Measurements from ENCODE around the gene REC114. TPM values are rescaled to one million over a fixed set of nuclear protein-coding genes. Genes with fewer than 3 reads are reported as not detected.

REC114 gene
- total RNA-seq, 1 donor from 2014 or later = not detected

GRCh38 chr15:73467758-73468157, 24.8 kb downstream of the REC114 start:
- intact Hi-C loops (cut with DNase I) = no loop called here
- no peaks in the 10 kb centered on the region for H3K27me3 ChIP-seq
- no peaks in the 10 kb centered on the region for H3K4me1 ChIP-seq
- H3K9me3 ChIP-seq = no peaks in the 10 kb centered on the region
- no peak overlapping the region for H3K27ac ChIP-seq
- no peak overlapping the region for H3K4me3 ChIP-seq
- no peaks in the 10 kb centered on the region for H3K36me3 ChIP-seq
- no peak for DNase-seq (ENCODE audit: low spot score in 2 of 2)
- no peak for TF ChIP-seq CTCF (IDR thresholded peaks at IDR 0.05)

DNA sequence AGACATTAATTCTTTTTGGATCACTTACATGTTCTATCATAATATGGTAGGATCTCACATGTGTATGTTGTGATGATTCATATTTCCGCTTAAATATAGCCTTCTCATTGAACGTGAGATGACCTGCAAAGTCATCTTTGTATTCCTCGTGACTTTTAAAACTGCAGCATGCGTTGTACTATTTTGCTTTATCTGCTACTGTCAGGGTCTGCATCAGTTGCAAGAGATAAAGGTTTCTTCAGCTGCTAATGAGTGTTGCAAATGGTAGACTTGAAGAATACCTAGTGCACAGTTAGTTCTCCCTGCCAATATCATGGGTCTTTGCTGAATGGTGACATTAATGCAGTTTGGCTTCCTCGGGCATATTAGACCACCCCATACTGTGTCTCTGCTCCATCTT, 31.8 kb downstream of the REC114 start:
- TF ChIP-seq CTCF (IDR thresholded peaks at IDR 0.05) = no peak
- Histone ChIP-seq H3K4me1 (no peaks in the 10 kb centered on the region), H3K27ac (no peak overlapping the region), H3K27me3 (no peaks in the 10 kb centered on the region), H3K4me3 (no peak overlapping the region), H3K9me3 (no peaks in the 10 kb centered on the region), H3K36me3 (no peaks in the 10 kb centered on the region)
- intact Hi-C loops (cut with DNase I) = no loop called here
- no peak for DNase-seq (ENCODE audit: low spot score in 2 of 2)

- TF ChIP-seq CTCF (IDR thresholded peaks at IDR 0.05) = no peak
- no peaks in the 10 kb centered on the region for H3K9me3 ChIP-seq
- H3K4me3 ChIP-seq = no peak overlapping the region
- H3K4me1 ChIP-seq = no peaks in the 10 kb centered on the region
- no peak for DNase-seq (ENCODE audit: low spot score in 2 of 2)
- no peaks in the 10 kb centered on the region for H3K36me3 ChIP-seq
- no peak overlapping the region for H3K27ac ChIP-seq
- no peaks in the 10 kb centered on the region for H3K27me3 ChIP-seq
- intact Hi-C loops (cut with DNase I) = no loop called here
These were observed 33.8 kb downstream of the REC114 start for GRCh38 chr15:73476704-73477216.

DNA sequence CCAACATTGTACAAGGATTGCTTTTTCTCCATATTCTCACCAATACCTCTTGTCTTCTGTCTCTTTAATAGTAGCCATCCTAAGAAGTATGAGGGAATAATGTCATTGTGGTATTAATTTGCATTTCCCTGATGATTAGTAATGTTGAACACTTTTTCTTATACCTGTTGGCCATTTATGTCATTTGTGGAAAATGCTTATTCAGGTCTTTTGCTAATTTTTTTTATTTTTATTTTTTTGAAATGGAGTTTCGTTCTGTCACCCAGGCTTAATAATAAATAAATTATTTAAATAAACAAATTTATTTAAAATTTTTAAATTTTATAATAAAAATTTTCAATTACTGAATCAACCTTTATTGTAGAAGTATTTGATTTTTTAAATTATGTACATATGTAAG, 37.1 kb downstream of the REC114 start:
- Histone ChIP-seq H3K36me3 (no peaks in the 10 kb centered on the region), H3K27me3 (no peaks in the 10 kb centered on the region), H3K4me1 (no peaks in the 10 kb centered on the region), H3K4me3 (no peak overlapping the region), H3K9me3 (no peaks in the 10 kb centered on the region), H3K27ac (no peak overlapping the region)
- no peak for TF ChIP-seq CTCF (IDR thresholded peaks at IDR 0.05)
- intact Hi-C loops (cut with DNase I) = no loop called here
- no peak for DNase-seq (ENCODE audit: low spot score in 2 of 2)

DNA sequence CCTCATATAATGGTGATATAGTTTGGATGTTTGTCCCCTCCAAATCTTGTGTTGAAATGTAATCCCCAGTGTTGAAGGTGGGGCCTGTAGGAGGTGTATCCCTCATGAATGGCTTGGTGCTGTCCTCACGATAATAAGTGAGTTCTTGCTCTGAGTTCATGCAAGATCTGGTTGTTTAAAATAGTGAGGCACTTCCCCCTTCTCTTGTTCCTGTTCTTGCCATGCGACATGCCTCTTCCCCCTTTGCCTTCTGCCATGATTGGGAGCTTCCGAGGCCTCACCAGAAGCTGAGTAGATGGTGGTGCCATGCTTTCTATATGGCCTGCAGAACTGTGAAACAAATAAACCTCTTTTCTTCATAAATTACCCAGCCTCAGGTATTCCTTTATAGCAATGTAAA, 39.2 kb downstream of the REC114 start:
- DNase-seq (ENCODE audit: low spot score in 2 of 2) = no peak
- H3K27me3 ChIP-seq = no peaks in the 10 kb centered on the region
- no peaks in the 10 kb centered on the region for H3K36me3 ChIP-seq
- H3K27ac ChIP-seq = no peak overlapping the region
- H3K4me3 ChIP-seq = no peak overlapping the region
- no peaks in the 10 kb centered on the region for H3K9me3 ChIP-seq
- intact Hi-C loops (cut with DNase I) = no loop called here
- no peaks in the 10 kb centered on the region for H3K4me1 ChIP-seq
- no peak for TF ChIP-seq CTCF (IDR thresholded peaks at IDR 0.05)

DNA sequence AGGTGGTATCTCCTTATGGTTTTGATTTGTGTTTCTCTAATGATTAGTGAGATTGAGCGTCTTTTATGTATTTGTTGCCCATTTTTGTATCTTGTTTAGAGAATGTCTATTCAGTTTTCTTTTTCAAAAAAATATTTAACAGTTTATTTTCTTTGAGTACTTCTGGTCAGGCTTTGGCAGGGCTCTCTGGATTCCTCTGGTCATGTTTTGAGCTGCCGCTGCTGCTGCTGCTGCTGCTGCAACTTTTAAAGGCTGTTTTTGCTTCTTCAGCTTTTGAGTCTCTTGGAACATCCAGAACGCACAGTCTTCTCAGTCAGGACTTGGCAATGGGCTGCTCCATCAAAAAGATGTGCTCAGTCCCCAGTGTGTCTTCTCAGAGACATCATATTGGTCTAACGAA, 40.1 kb downstream of the REC114 start:
- intact Hi-C loops (cut with DNase I) = no loop called here
- Histone ChIP-seq H3K27me3 (no peaks in the 10 kb centered on the region), H3K27ac (no peak overlapping the region), H3K4me1 (no peaks in the 10 kb centered on the region), H3K9me3 (no peaks in the 10 kb centered on the region), H3K36me3 (no peaks in the 10 kb centered on the region), H3K4me3 (no peak overlapping the region)
- DNase-seq (ENCODE audit: low spot score in 2 of 2) = no peak
- TF ChIP-seq CTCF (IDR thresholded peaks at IDR 0.05) = no peak
